SHP77 treated with DMSO at 0.1 percent for 48 hours (cell line): ENCODE results near the gene FURIN.
"Not testable (repeated sequence)": the region's sequence is repeated elsewhere in the genome, so short reads cannot be mapped to it uniquely, and the experiment has no call there.

Source experiments
- DNase-seq: peaks from one replicate; lab custom pipeline; 2025; lab: John Stamatoyannopoulos, UW

The FURIN gene

GRCh38 chr15:90902040-90902839 lies 33.9 kb downstream of the FURIN start:
- peak; percentile 38 for DNase-seq

- DNase-seq, result peak; percentile 47
These were observed 34.7 kb downstream of the FURIN start, which contains the start of gene MAN2A2 for GRCh38 chr15:90902840-90903732. Gene MAN2A2 (plus strand): TSS chr15:90903302. CDS start chr15:90904208, 906 bp downstream.

- no peak for DNase-seq
These were observed 35.5 kb downstream of the FURIN start for GRCh38 chr15:90903733-90904536.

- no peak for DNase-seq
These were observed 36.4 kb downstream of the FURIN start for GRCh38 chr15:90904746-90905145.

- DNase-seq, result no peak
These were observed 37.2 kb downstream of the FURIN start for GRCh38 chr15:90905306-90906180.

- no peak for DNase-seq
These were observed 37.9 kb downstream of the FURIN start for GRCh38 chr15:90906181-90906849.

GRCh38 chr15:90907051-90907660 lies 38.8 kb downstream of the FURIN start:
- no peak for DNase-seq

- no peak for DNase-seq
These were observed 39.6 kb downstream of the FURIN start for GRCh38 chr15:90907838-90908507.

- not testable (repeated sequence) for DNase-seq
These were observed 41.1 kb downstream of the FURIN start for GRCh38 chr15:90909449-90909848.

GRCh38 chr15:90909976-90910375 lies 41.6 kb downstream of the FURIN start:
- no peak for DNase-seq

GRCh38 chr15:90910441-90911301 lies 42.3 kb downstream of the FURIN start:
- DNase-seq, result no peak

GRCh38 chr15:90911302-90911623 lies 42.9 kb downstream of the FURIN start:
- no peak for DNase-seq

- no peak for DNase-seq
These were observed 43.8 kb downstream of the FURIN start for GRCh38 chr15:90911906-90912769.

- DNase-seq, result no peak
These were observed 44.3 kb downstream of the FURIN start for GRCh38 chr15:90912770-90913075.

- DNase-seq, result no peak
These were observed 45.1 kb downstream of the FURIN start for GRCh38 chr15:90913398-90913944.

- DNase-seq, result no peak
These were observed 46.1 kb downstream of the FURIN start for GRCh38 chr15:90914305-90915080.
